ENCODE data around the gene AIDA. TPM values are rescaled to one million over a fixed set of nuclear protein-coding genes. Genes with fewer than 3 reads are reported as not detected.

AIDA gene
- total RNA-seq, 1 experiment from 2014 or later = 92.8 TPM

DNA sequence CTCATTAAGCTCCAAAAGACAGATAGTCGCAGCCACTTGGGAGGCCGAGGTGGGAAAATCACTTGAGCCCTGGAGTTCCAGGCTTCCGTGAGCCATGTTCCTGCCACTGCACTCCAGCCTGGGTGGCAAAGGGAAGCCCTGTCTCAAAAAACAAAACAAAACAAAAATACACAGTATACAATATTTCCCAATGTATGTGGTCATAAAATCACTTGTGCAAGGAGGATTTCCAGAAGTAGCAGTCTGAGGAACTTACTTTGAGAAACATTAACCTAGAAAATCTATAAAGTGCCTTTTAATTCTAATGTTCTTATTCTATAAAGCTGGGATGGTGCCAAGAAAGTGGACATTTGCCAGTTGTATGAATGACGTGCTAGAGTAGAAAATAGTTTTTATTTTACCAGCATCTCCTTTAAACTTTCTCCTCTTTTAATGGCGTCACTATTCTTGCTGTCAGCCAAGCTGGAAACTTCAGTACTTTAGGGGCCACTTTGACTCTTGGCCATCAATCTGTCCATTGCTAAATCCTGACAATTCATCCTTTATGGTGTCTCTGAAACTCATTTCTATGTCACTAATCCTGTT, 47.3 kb upstream of the AIDA start:
- Histone ChIP-seq H3K79me2 (ENCODE audit: insufficient read depth, low read length) (no peaks in the 10 kb centered on the region), H4K8ac (replicated peaks; ENCODE audit: insufficient read length, low read depth, low read length) (no peak overlapping the region), H3K9me3 (ENCODE audit: control insufficient read depth, low read depth, low read length) (no peaks in the 10 kb centered on the region), H3K14ac (ENCODE audit: insufficient read depth, low read length) (no peak overlapping the region), H2BK12ac (ENCODE audit: insufficient read length, low read depth, low read length) (no peak overlapping the region), H4K20me1 (ENCODE audit: control insufficient read depth, insufficient read depth, insufficient read length) (no peaks in the 10 kb centered on the region), H3K9ac (ENCODE audit: extremely low read depth, insufficient read length, low read length) (no peak overlapping the region), H2AK5ac (ENCODE audit: insufficient read length, low read length) (no peak overlapping the region), H2BK5ac (ENCODE audit: insufficient read length, low read length) (no peak overlapping the region), H2BK120ac (ENCODE audit: low read depth, low read length, poor library complexity, severe bottlenecking) (no peak overlapping the region), H3K27ac (ENCODE audit: insufficient read length, low read depth, low read length) (no peak overlapping the region), H4K91ac (ENCODE audit: insufficient read length, low read depth, low read length) (no peak overlapping the region), H3T11ph (ENCODE audit: low read length) (no peak overlapping the region), H3K4ac (ENCODE audit: low read depth, low read length) (no peak overlapping the region), H4K5ac (ENCODE audit: insufficient read length, low read depth, low read length) (no peak overlapping the region), H2AFZ (ENCODE audit: low read length) (no peak overlapping the region), H3K23ac (ENCODE audit: insufficient read length, low read depth, low read length) (no peak overlapping the region), H3K27me3 (ENCODE audit: insufficient read depth, low read length) (no peaks in the 10 kb centered on the region), H3K4me1 (ENCODE audit: insufficient read depth, low read length) (no peaks in the 10 kb centered on the region), H3K79me1 (ENCODE audit: insufficient read depth, low read depth, low read length, poor library complexity, severe bottlenecking) (no peaks in the 10 kb centered on the region), H3K18ac (ENCODE audit: insufficient read length, low read depth, low read length) (no peak overlapping the region), H3K56ac (ENCODE audit: insufficient read length, low read depth, low read length) (no peak overlapping the region), H2BK15ac (ENCODE audit: low read depth, low read length) (no peak overlapping the region), H3K4me2 (ENCODE audit: insufficient read depth, insufficient read length, low read length) (no peak overlapping the region), H3K23me2 (ENCODE audit: insufficient read length, low read depth, low read length, poor library complexity, severe bottlenecking) (no peaks in the 10 kb centered on the region), H2BK20ac (ENCODE audit: low read depth, low read length, poor library complexity, severe bottlenecking) (no peak overlapping the region)
- no CpG with 5 or more reads among the region's 5 CpGs for WGBS (ENCODE audit: extremely low coverage, insufficient read length, low lambda C conversion rate)
- no peak for DNase-seq
- Mint-ChIP-seq H3K36me3 (ENCODE audit: insufficient read depth in 1 of 3, low read depth in 3 of 3) (no peaks in the 10 kb centered on the region), H3K4me3 (no peak overlapping the region), H3K27me3 (ENCODE audit: low read depth) (no peaks in the 10 kb centered on the region), H3K4me1 (peaks cover 0 to 7% of the 10 kb centered on the region in 2 experiments; a peak in 1 of 4 replicates), H3K9me3 (peaks cover 5 to 9% of the 10 kb centered on the region in 2 experiments), H3K27ac (no peak overlapping the region)
- TF ChIP-seq, protein P1, sequence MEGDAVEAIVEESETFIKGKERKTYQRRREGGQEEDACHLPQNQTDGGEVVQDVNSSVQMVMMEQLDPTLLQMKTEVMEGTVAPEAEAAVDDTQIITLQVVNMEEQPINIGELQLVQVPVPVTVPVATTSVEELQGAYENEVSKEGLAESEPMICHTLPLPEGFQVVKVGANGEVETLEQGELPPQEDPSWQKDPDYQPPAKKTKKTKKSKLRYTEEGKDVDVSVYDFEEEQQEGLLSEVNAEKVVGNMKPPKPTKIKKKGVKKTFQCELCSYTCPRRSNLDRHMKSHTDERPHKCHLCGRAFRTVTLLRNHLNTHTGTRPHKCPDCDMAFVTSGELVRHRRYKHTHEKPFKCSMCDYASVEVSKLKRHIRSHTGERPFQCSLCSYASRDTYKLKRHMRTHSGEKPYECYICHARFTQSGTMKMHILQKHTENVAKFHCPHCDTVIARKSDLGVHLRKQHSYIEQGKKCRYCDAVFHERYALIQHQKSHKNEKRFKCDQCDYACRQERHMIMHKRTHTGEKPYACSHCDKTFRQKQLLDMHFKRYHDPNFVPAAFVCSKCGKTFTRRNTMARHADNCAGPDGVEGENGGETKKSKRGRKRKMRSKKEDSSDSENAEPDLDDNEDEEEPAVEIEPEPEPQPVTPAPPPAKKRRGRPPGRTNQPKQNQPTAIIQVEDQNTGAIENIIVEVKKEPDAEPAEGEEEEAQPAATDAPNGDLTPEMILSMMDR (conservative IDR thresholded peaks at IDR 0.05) = no peak

Measured in H9 (cell line).